PC-3 (cell line): ENCODE data around the gene DNPH1. TPM values are rescaled to one million over a fixed set of nuclear protein-coding genes. Genes with fewer than 3 reads are reported as not detected.

ENCODE experiments used
- ATAC-seq: fragments of 200-7000 bp; cut with Tn5 transposase; 2 replicates; pipeline ENCODE4 v1.9.1; 2020; ENCODE audit warnings: mild to moderate bottlenecking, moderate library complexity
- BruUV-seq: library from RNA; stranded (reverse); fragments of 400-500 nt; replicated peaks from 2 replicates; lab custom pipeline; 2021; lab: Mats Ljungman, UMichigan
- CTCF ChIA-PET: fragments of 300-600 bp; sonication (Branson Sonifier 250); formaldehyde crosslinking; loops from one replicate; lab custom pipeline; 2022; ENCODE audit warnings: antibody characterized with exemption; lab: Charles Lee
- POLR2A ChIA-PET: fragments of 300-600 bp; sonication (Branson Sonifier 250); formaldehyde crosslinking; loops from one replicate; lab custom pipeline; 2022; ENCODE audit warnings: antibody characterized with exemption; ENCODE audit not compliant: unreplicated experiment; lab: Charles Lee
- DNase-seq: peaks from one replicate; pipeline ENCODE4 v3.0.0-alpha.2; 2015
- H2AFZ ChIP-seq: fragments of 300-600 bp; sonication (generic); 2 replicates; pipeline ENCODE4 v1.6.0; 2016; ENCODE audit warnings: antibody characterized with exemption, low read length
- H3F3A ChIP-seq: fragments of 300-600 bp; sonication (generic); one replicate; pipeline ENCODE4 v1.6.0; 2017; ENCODE audit warnings: antibody characterized with exemption, low read length, control low read depth, mild to moderate bottlenecking; ENCODE audit not compliant: unreplicated experiment
- H3K27ac ChIP-seq: fragments of 300-600 bp; sonication (generic); 2 replicates; pipeline ENCODE4 v1.5.1; 2016; ENCODE audit warnings: mild to moderate bottlenecking, low read length
- H3K27me3 ChIP-seq: fragments of 300-600 bp; sonication (generic); 2 replicates; pipeline ENCODE4 v1.6.1; 2016; ENCODE audit warnings: low read length, mixed read lengths
- H3K36me3 ChIP-seq: fragments of 300-600 bp; sonication (generic); 2 replicates; pipeline ENCODE4 v1.6.1; 2016; ENCODE audit warnings: low read depth, mixed run types, low read length, mixed read lengths
- H3K4me1 ChIP-seq: fragments of 300-600 bp; sonication (generic); 2 replicates; pipeline ENCODE4 v1.5.1; 2016; ENCODE audit warnings: low read length; ENCODE audit not compliant: insufficient read depth
- H3K4me2 ChIP-seq: fragments of 300-600 bp; sonication (generic); 2 replicates; pipeline ENCODE4 v1.6.0; 2016; ENCODE audit warnings: low read length
- H3K4me3 ChIP-seq: fragments of 300-600 bp; sonication (generic); 2 replicates; pipeline ENCODE4 v1.5.1; 2016; ENCODE audit warnings: mild to moderate bottlenecking, low read length, mixed read lengths
- H3K79me2 ChIP-seq: fragments of 300-600 bp; sonication (generic); 2 replicates; pipeline ENCODE4 v1.6.1; 2017; ENCODE audit warnings: low read length, mixed read lengths
- H3K9ac ChIP-seq: fragments of 300-600 bp; sonication (generic); 2 replicates; pipeline ENCODE4 v1.6.0; 2016; ENCODE audit warnings: mild to moderate bottlenecking, low read length
- H3K9me2 ChIP-seq: fragments of 300-600 bp; sonication (generic); replicated peaks from 2 replicates; pipeline ENCODE4 v1.6.1; 2016; ENCODE audit warnings: mixed run types, low read length, mixed read lengths
- H3K9me3 ChIP-seq: fragments of 300-600 bp; sonication (generic); 2 replicates; pipeline ENCODE4 v1.6.1; 2016; ENCODE audit warnings: low read length, mixed read lengths
- H4K20me1 ChIP-seq: fragments of 300-600 bp; sonication (generic); 2 replicates; pipeline ENCODE4 v1.6.1; 2016; ENCODE audit warnings: low read length, mixed read lengths
- CTCF ChIP-seq: fragments of 300-600 bp; sonication (generic); conservative IDR thresholded peaks from 2 replicates; pipeline ENCODE4 v1.5.1; 2017; ENCODE audit warnings: antibody characterized with exemption, low read depth, mild to moderate bottlenecking, low read length
- EZH2 ChIP-seq: fragments of 300-600 bp; sonication (generic); IDR thresholded peaks from one replicate; pipeline ENCODE4 v1.6.1; 2017; ENCODE audit warnings: antibody characterized with exemption, mild to moderate bottlenecking, low read length; ENCODE audit not compliant: unreplicated experiment
- EZH2phosphoT487 ChIP-seq: fragments of 300-600 bp; sonication (generic); IDR thresholded peaks from 2 replicates; pipeline ENCODE4 v1.6.1; 2018; ENCODE audit warnings: mild to moderate bottlenecking, antibody characterized with exemption, low read length, borderline replicate concordance
- intact Hi-C: fragments of 100-400 bp; cut with micrococcal nuclease; formaldehyde crosslinking; loops from 2 replicates; pipeline ENCODE4 v1.9.0; 2023
- total RNA-seq: library from RNA; depleted of rRNA; stranded (reverse); fragments of >200 nt; gene quantifications from 2 replicates; pipeline ENCODE4 v1.2.3, GENCODE V29; 2014

DNPH1 gene
- total RNA-seq, 1 experiment from 2014 or later, result 128 TPM

- no peak overlapping the region for H2AFZ ChIP-seq
- H3K27ac ChIP-seq, result no peak overlapping the region
- no peaks in the 10 kb centered on the region for H4K20me1 ChIP-seq
- H3K36me3 ChIP-seq, result no peaks in the 10 kb centered on the region
- TF ChIP-seq EZH2phosphoT487 (no peak), CTCF (no peak), EZH2 (no peak)
- intact Hi-C loops, result no loop called here
- ATAC-seq (no peak), DNase-seq (no peak)
- ChIA-PET CTCF (no interaction called here), POLR2A (no interaction called here)
- H3K4me3 ChIP-seq, result no peak overlapping the region
- BruUV-seq, result no TSS peak
- no peaks in the 10 kb centered on the region for H3K9me2 ChIP-seq
- peaks cover 17% of the 10 kb centered on the region for H3K27me3 ChIP-seq
- no peak overlapping the region for H3K9ac ChIP-seq
- H3K79me2 ChIP-seq, result no peaks in the 10 kb centered on the region
- H3K4me2 ChIP-seq, result no peak overlapping the region
- no peaks in the 10 kb centered on the region for H3K9me3 ChIP-seq
- no peaks in the 10 kb centered on the region for H3F3A ChIP-seq
- peaks cover 7% of the 10 kb centered on the region; the same call in 1 of the 2 replicates for H3K4me1 ChIP-seq
Measured at GRCh38 chr6:43274916-43275597, 45.8 kb upstream of the DNPH1 start.

- CTCF ChIA-PET, result no interaction called here
- H3K9me2 ChIP-seq, result no peaks in the 10 kb centered on the region
- TF ChIP-seq EZH2phosphoT487, result no peak
- TF ChIP-seq EZH2, result no peak
- no peak for TF ChIP-seq CTCF
- H3K4me2 ChIP-seq, result no peak overlapping the region
- no peaks in the 10 kb centered on the region for H3K36me3 ChIP-seq
- no TSS peak for BruUV-seq
- H3K9me3 ChIP-seq, result no peaks in the 10 kb centered on the region
- H3F3A ChIP-seq, result no peaks in the 10 kb centered on the region
- H3K27me3 ChIP-seq, result peaks cover 17% of the 10 kb centered on the region
- H3K4me3 ChIP-seq, result no peak overlapping the region
- POLR2A ChIA-PET, result no interaction called here
- DNase-seq (no peak), ATAC-seq (no peak)
- no peak overlapping the region for H2AFZ ChIP-seq
- no peaks in the 10 kb centered on the region for H3K79me2 ChIP-seq
- no peak overlapping the region for H3K9ac ChIP-seq
- intact Hi-C loops, result no loop called here
- peaks cover 7% of the 10 kb centered on the region; the same call in 1 of the 2 replicates for H3K4me1 ChIP-seq
- H3K27ac ChIP-seq, result no peak overlapping the region
- H4K20me1 ChIP-seq, result no peaks in the 10 kb centered on the region
Measured at GRCh38 chr6:43274127-43274915, 45.0 kb upstream of the DNPH1 start.
